Ishikawa (cell line): Measurements from ENCODE around the gene SLC5A8.

ENCODE experiments used
- CEBPB ChIP-seq: IDR thresholded peaks from 2 replicates; pipeline ENCODE4 v1.6.1; 2012
- CREB1 ChIP-seq: IDR thresholded peaks from 2 replicates; pipeline ENCODE4 v1.6.1; 2012; ENCODE audit warnings: low read depth
- EGR1 ChIP-seq: IDR thresholded peaks from 2 replicates; pipeline ENCODE4 v1.6.1; 2012
- EP300 ChIP-seq: IDR thresholded peaks from 2 replicates; pipeline ENCODE4 v1.6.1; 2012; ENCODE audit warnings: borderline replicate concordance
- FOXM1 ChIP-seq: IDR thresholded peaks from 2 replicates; pipeline ENCODE4 v1.6.1; 2012; ENCODE audit warnings: low read depth, borderline replicate concordance
- MAX ChIP-seq: IDR thresholded peaks from 2 replicates; pipeline ENCODE4 v1.6.1; 2012
- NFIC ChIP-seq: IDR thresholded peaks from 2 replicates; pipeline ENCODE4 v1.6.1; 2012
- REST ChIP-seq: IDR thresholded peaks from 2 replicates; pipeline ENCODE4 v1.6.1; 2012; ENCODE audit warnings: low read depth, mild to moderate bottlenecking
- TAF1 ChIP-seq: IDR thresholded peaks from 2 replicates; pipeline ENCODE4 v1.6.1; 2012; ENCODE audit warnings: low read depth, mild to moderate bottlenecking
- TEAD4 ChIP-seq: IDR thresholded peaks from 2 replicates; pipeline ENCODE4 v1.6.1; 2012
- YY1 ChIP-seq: IDR thresholded peaks from 2 replicates; pipeline ENCODE4 v1.6.1; 2012; ENCODE audit warnings: low read depth

GRCh38 chr12:101243616-101244015 is 33.6 kb upstream of the SLC5A8 start:
- TF ChIP-seq FOXM1: no peak
- no peak for TF ChIP-seq CEBPB
- TF ChIP-seq NFIC: no peak
- no peak for TF ChIP-seq YY1
- TF ChIP-seq CREB1: no peak
- no peak for TF ChIP-seq EP300
- no peak for TF ChIP-seq MAX
- no peak for TF ChIP-seq REST
- TF ChIP-seq TEAD4: no peak
- TF ChIP-seq EGR1: no peak
- no peak for TF ChIP-seq TAF1
